Stimulated activated CD4-positive, alpha-beta T cell treated with anti-CD3 and anti-CD28 coated beads, Interleukin-15, amount 100 ng/mL, for 24 hours (primary cell): Measurements from ENCODE around the gene GALNTL6.
A peak's percentile ranks its signal among the peaks of the same experiment; 100 is the strongest.
"Not testable (repeated sequence)": the region's sequence is repeated elsewhere in the genome, so short reads cannot be mapped to it uniquely, and the experiment has no call there.

Experiments
- DNase-seq: peaks from one replicate; pipeline ENCODE4 v3.0.0-alpha.2; 2020

The GALNTL6 gene

GRCh38 chr4:173001571-173001970, 1188.4 kb downstream of the GALNTL6 start:
- DNase-seq: no peak

GRCh38 chr4:173002830-173003561, 1189.8 kb downstream of the GALNTL6 start:
- no peak for DNase-seq

- no peak for DNase-seq
Observed at GRCh38 chr4:173005912-173006633, 1192.9 kb downstream of the GALNTL6 start.

- DNase-seq: no peak
Observed at GRCh38 chr4:173008436-173008835, 1195.2 kb downstream of the GALNTL6 start.

- DNase-seq: no peak
Observed at GRCh38 chr4:173009129-173009823, 1196.1 kb downstream of the GALNTL6 start.

- DNase-seq: no peak
Observed at GRCh38 chr4:173012608-173013007, 1199.4 kb downstream of the GALNTL6 start.

- peak; percentile 51 for DNase-seq
Observed at GRCh38 chr4:173013232-173013930, 1200.2 kb downstream of the GALNTL6 start.

GRCh38 chr4:173014113-173014558, 1200.9 kb downstream of the GALNTL6 start:
- no peak for DNase-seq

GRCh38 chr4:173014836-173015235, 1201.6 kb downstream of the GALNTL6 start:
- no peak for DNase-seq

GRCh38 chr4:173017802-173018201, 1204.6 kb downstream of the GALNTL6 start:
- DNase-seq: no peak

GRCh38 chr4:173018446-173018845, 1205.2 kb downstream of the GALNTL6 start:
- no peak for DNase-seq

- DNase-seq: no peak
Observed at GRCh38 chr4:173019664-173020063, 1206.5 kb downstream of the GALNTL6 start.

- not testable (repeated sequence) for DNase-seq
Observed at GRCh38 chr4:173021746-173022573, 1208.8 kb downstream of the GALNTL6 start.

GRCh38 chr4:173024203-173024602, 1211.0 kb downstream of the GALNTL6 start:
- DNase-seq: no peak

GRCh38 chr4:173025131-173025530, 1211.9 kb downstream of the GALNTL6 start:
- DNase-seq: peak; percentile 21

GRCh38 chr4:173037242-173037641, 1224.0 kb downstream of the GALNTL6 start:
- DNase-seq: no peak

- no peak for DNase-seq
Observed at GRCh38 chr4:173038192-173038896, 1225.1 kb downstream of the GALNTL6 start.

- DNase-seq: no peak
Observed at GRCh38 chr4:173039617-173040577, 1226.7 kb downstream of the GALNTL6 start.

- no peak for DNase-seq
Observed at GRCh38 chr4:173041482-173041881, 1228.3 kb downstream of the GALNTL6 start.

GRCh38 chr4:173042139-173042538, 1228.9 kb downstream of the GALNTL6 start:
- not testable (repeated sequence) for DNase-seq
